Thyroid gland (tissue), 4 donors: Measurements from ENCODE around the gene WDR36. TPM values are rescaled to one million over a fixed set of nuclear protein-coding genes. Genes with fewer than 3 reads are reported as not detected.

ENCODE experiments used
- DNase-seq, 2 donors: peaks; one replicate each; pipeline ENCODE4 v3.0.0-alpha.2; 2019
- H3K27ac ChIP-seq, 3 donors: fragments of 200-600 bp; sonication (generic); 1 replicate in 2 of 3; 2 replicates in 1 of 3; pipeline ENCODE4 v1.5.1; 2016 to 2019; ENCODE audit warnings: mild to moderate bottlenecking in 1 of 3, moderate library complexity in 1 of 3
- H3K27me3 ChIP-seq: fragments of 200-600 bp; sonication (generic); one replicate; pipeline ENCODE4 v1.5.1; 2019
- H3K36me3 ChIP-seq, 2 donors: fragments of 200-600 bp; sonication (generic); one replicate each; pipeline ENCODE4 v1.5.1; 2016 to 2019
- H3K4me1 ChIP-seq, 2 donors: fragments of 200-600 bp; sonication (generic); one replicate each; pipeline ENCODE4 v1.5.1; 2017 to 2019
- H3K4me3 ChIP-seq, 3 donors: fragments of 200-600 bp; sonication (generic); replicated peaks in 1 of 3; 1 replicate in 2 of 3; 2 replicates in 1 of 3; pipeline ENCODE4 v1.5.1; 2016; ENCODE audit warnings: mild to moderate bottlenecking in 1 of 3
- H3K9me3 ChIP-seq: fragments of 200-600 bp; sonication (generic); one replicate; pipeline ENCODE4 v1.5.1; 2017
- POLR2A ChIP-seq, 2 donors: fragments of 450-650 bp; IDR thresholded peaks; one replicate each; pipeline ENCODE4 v1.6.1; 2017; ENCODE audit warnings: antibody characterized with exemption in 2 of 2, mild to moderate bottlenecking in 2 of 2, moderate library complexity in 1 of 2
- WGBS, 2 donors: methylation state at CpG; one replicate each; pipeline ENCODE4 v1.1.5; 2017; 5-methylcytosine and 5-hydroxymethylcytosine counted together
- intact Hi-C: fragments of 100-400 bp; cut with DNase I; formaldehyde crosslinking; loops from one replicate; pipeline ENCODE4 v1.15.1; 2023
- total RNA-seq, 4 donors: library from RNA; depleted of rRNA; stranded (reverse); fragments of >200 nt; gene quantifications; one replicate each; pipeline ENCODE4 v1.2.3, GENCODE V29; 2016
- TF ChIP-seq, protein P1 (sequence below), 6 experiments: fragments of 200-600 bp in 3 of 6; fragments of 450-650 bp in 3 of 6; sonication (generic) in 3 of 6; IDR thresholded peaks; one replicate each; pipeline ENCODE4 v1.5.1; 2016 to 2019; ENCODE audit warnings: antibody characterized with exemption in 6 of 6, mild to moderate bottlenecking in 2 of 6, inconsistent platforms in 1 of 6, moderate library complexity in 1 of 6

The WDR36 gene
- total RNA-seq, result 10 to 100 TPM; 26.3 to 43.2 (median 30.4) TPM

DNA sequence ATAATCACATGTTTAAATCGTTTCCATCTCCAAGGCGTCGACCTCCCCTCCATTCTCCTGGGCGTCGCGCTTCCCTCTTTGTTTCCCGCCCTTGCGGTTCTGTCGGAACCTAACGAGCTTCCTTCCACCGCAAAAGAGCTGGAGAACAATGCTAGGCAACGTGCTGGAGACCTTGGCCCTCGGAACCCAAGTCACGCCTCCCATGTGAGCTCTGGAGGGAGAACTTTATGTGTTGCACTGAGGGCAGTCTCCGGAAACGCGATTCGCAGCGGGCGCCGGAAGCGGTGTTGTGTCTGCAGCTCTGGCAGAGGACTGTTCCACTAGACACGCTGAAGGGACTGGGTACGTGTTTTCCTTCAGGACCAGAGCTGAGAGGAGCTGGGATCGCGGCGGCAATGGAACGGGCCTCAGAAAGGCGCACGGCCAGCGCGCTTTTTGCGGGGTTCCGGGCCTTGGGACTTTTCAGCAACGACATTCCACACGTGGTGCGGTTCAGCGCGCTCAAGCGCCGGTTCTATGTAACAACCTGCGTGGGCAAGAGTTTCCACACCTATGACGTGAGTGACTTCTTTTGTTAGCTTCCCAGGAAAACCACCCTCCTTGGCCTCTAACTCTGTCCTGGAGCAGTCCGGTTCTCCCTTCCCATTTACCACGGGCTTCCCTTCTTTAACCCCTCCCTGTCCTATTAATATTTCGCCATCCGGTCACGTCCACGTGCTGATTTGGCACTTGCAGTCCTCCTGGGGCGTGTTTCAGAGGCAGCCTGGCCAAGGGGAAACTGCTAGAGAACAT is at the start of gene WDR36:
TSS of gene WDR36 (plus strand) at position 287 of the 792 bp plus-strand sequence. CDS start at position 396, 109 bp downstream.
- Histone ChIP-seq H3K9me3 (no peaks in the 10 kb centered on the region), H3K27ac (peak within 1 kb of the TSS; percentile 50 to 84 (median 64)), H3K27me3 (no peaks in the 10 kb centered on the region), H3K36me3 (no peaks in the 10 kb centered on the region), H3K4me3 (peak within 1 kb of the TSS; percentile 74 to 96 (median 92)), H3K4me1 (peaks cover 8 to 10% of the 10 kb centered on the region in 2 donors)
- intact Hi-C loops, result no loop called here
- 1 to 2% methylated on average over 35 to 39 of the region's 50 CpGs for WGBS, 2 donors
- DNase-seq, result peak; percentile 83 to 87
- peak in 1 of 2 donors; percentile 49 for TF ChIP-seq POLR2A (IDR thresholded peaks at IDR 0.05)
- TF ChIP-seq, protein P1, sequence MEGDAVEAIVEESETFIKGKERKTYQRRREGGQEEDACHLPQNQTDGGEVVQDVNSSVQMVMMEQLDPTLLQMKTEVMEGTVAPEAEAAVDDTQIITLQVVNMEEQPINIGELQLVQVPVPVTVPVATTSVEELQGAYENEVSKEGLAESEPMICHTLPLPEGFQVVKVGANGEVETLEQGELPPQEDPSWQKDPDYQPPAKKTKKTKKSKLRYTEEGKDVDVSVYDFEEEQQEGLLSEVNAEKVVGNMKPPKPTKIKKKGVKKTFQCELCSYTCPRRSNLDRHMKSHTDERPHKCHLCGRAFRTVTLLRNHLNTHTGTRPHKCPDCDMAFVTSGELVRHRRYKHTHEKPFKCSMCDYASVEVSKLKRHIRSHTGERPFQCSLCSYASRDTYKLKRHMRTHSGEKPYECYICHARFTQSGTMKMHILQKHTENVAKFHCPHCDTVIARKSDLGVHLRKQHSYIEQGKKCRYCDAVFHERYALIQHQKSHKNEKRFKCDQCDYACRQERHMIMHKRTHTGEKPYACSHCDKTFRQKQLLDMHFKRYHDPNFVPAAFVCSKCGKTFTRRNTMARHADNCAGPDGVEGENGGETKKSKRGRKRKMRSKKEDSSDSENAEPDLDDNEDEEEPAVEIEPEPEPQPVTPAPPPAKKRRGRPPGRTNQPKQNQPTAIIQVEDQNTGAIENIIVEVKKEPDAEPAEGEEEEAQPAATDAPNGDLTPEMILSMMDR (IDR thresholded peaks at IDR 0.05), result no peak

DNA sequence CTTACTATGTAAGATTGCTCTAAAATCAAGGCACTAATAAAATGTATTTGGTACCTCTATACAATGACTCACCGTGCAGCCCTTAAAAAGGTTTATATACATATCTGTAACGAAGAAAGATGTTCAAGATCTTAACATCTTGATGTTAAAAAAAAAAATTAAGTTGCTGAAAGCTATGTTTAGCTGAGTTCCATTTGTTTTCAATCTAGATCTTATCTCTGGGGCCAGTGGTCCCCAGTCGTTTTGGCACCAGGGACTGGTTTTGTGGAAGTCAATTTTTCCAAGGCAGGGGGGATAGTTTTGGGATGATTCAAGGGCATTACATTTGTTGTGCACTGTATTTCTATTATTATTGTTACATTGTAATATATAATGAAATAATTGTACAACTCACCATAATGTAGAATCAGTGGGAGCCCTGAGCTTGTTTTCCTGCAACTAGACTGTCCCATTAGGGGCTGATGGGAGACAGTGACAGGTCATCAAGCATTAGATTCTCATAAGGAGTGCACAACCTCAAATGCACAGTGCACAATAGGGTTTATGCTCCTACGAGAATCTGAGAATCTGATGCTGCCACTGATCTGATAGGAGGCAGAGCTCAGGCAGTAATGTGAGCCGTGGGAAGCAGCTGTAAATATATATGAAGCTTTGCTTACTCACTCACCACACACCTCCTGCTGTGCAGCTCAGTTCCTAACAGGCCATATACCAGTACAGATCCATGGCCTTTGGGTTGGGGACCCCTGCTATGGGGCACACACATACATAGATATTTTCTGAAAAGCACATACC is 48.2 kb upstream of the WDR36 start:
- WGBS, 2 donors, result 47% methylated on average over 5 of the region's 5 CpGs
- no peak for DNase-seq

DNA sequence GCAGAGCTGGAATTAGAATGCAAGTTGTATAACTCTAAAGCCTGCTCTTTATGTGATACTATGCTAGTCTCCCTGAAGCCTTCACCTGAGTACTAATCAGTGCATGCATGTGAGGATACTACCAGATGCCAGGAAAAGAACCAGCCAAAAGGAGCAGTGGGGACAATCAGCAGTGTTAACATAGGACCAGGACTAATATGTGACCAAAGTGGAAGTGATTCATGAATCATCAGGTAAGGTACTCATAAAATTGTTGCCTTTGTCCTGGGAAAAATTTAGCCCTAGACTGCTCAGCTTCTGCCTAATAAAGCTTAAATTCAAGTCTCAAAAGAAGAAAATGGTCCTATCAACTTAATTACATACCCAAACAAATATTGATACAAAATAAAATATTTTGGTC is 34.1 kb upstream of the WDR36 start:
- Histone ChIP-seq H3K4me3 (no peak overlapping the region), H3K27me3 (no peaks in the 10 kb centered on the region), H3K27ac (no peak overlapping the region), H3K4me1 (no peaks in the 10 kb centered on the region), H3K36me3 (no peaks in the 10 kb centered on the region), H3K9me3 (no peaks in the 10 kb centered on the region)
- intact Hi-C loops, result no loop called here
- TF ChIP-seq POLR2A (IDR thresholded peaks at IDR 0.05), result no peak
- DNase-seq, result no peak

More for the DNA sequence above, 48.2 kb upstream of the WDR36 start:
- TF ChIP-seq POLR2A (IDR thresholded peaks at IDR 0.05), result no peak
- TF ChIP-seq, protein P1 (IDR thresholded peaks at IDR 0.05), result no peak
- Histone ChIP-seq H3K36me3 (no peaks in the 10 kb centered on the region), H3K4me3 (no peak overlapping the region), H3K27ac (no peak overlapping the region), H3K9me3 (no peaks in the 10 kb centered on the region), H3K4me1 (no peaks in the 10 kb centered on the region), H3K27me3 (no peaks in the 10 kb centered on the region)
- intact Hi-C loops, result no loop called here

DNA sequence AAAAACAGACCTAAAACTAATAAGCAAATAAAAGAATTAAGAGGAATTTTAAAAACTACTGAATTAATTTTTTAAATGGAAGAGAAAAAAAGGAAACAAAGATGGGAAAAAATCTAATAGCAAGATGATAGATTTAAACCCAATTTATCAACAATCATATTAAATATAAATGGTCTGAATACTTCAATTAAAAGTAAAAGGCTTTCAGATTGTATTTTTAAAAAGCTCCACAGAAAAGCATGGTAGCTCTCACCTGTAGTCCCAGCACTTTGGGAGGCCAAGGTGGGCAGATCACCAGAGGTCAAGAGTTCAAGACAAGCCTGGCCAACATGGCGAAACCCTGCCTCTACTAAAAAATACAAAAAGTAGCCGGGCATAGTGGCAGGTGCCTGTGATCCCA is 32.0 kb upstream of the WDR36 start:
- WGBS, 2 donors, result 94 to 96% methylated on average over 2 of the region's 2 CpGs
- TF ChIP-seq, protein P1 (IDR thresholded peaks at IDR 0.05), result no peak
- TF ChIP-seq POLR2A (IDR thresholded peaks at IDR 0.05), result no peak
- H3K27me3 ChIP-seq, result no peaks in the 10 kb centered on the region

DNA sequence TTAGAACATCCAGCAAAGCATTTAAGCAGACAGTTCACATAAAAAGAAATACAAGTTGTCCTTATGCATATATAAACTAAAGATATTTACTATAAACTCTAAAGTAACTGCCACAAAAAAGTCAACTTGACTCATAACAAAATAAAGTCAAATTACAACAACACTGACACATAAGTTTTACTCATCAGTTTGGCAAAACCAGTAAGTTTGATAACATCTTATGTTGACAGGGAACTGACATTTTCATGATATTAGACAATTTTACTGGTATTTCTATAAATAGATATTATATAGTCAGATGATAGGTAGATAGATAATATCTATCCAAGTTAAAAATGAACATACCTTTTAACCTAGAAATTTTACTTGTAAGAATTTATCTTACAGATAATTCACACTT is 30.5 kb upstream of the WDR36 start:
- intact Hi-C loops, result no loop called here

More for the DNA sequence above, 32.0 kb upstream of the WDR36 start:
- Histone ChIP-seq H3K36me3 (no peaks in the 10 kb centered on the region), H3K4me1 (no peaks in the 10 kb centered on the region), H3K4me3 (no peak overlapping the region), H3K9me3 (no peaks in the 10 kb centered on the region), H3K27ac (no peak overlapping the region)
- no peak for DNase-seq
- intact Hi-C loops, result no loop called here

More for the DNA sequence above, 30.5 kb upstream of the WDR36 start:
- Histone ChIP-seq H3K4me3 (no peak overlapping the region), H3K4me1 (no peaks in the 10 kb centered on the region), H3K27ac (no peak overlapping the region), H3K27me3 (no peaks in the 10 kb centered on the region), H3K9me3 (no peaks in the 10 kb centered on the region), H3K36me3 (no peaks in the 10 kb centered on the region)
- no peak for TF ChIP-seq POLR2A (IDR thresholded peaks at IDR 0.05)
- TF ChIP-seq, protein P1 (IDR thresholded peaks at IDR 0.05), result no peak
- no peak for DNase-seq
